WI38 (cell line): ENCODE data around the gene NIPSNAP2.
A peak's percentile ranks its signal among the peaks of the same experiment; 100 is the strongest.

Experiments used
- H3K4me3 ChIP-seq: 2 replicates; pipeline ENCODE4 v1.5.1; 2011; ENCODE audit warnings: low read depth, mild to moderate bottlenecking, control low read depth, low read length
- CTCF ChIP-seq: IDR thresholded peaks from 2 replicates; pipeline ENCODE4 v1.5.1; 2012; ENCODE audit warnings: low read depth, mild to moderate bottlenecking, control low read depth, low read length

The NIPSNAP2 gene

GRCh38 chr7:55965805-55966421 is 1.5 kb downstream of the NIPSNAP2 start:
- peak overlapping the region; percentile 4; the same call in 1 of the 2 replicates for H3K4me3 ChIP-seq

GRCh38 chr7:55966851-55967250 is 2.5 kb downstream of the NIPSNAP2 start:
- H3K4me3 ChIP-seq: no peak overlapping the region
- no peak for TF ChIP-seq CTCF

More at GRCh38 chr7:55965805-55966421, 1.5 kb downstream of the NIPSNAP2 start:
- TF ChIP-seq CTCF: no peak

GRCh38 chr7:55969391-55969790 is 5.0 kb downstream of the NIPSNAP2 start:
- no peak for TF ChIP-seq CTCF
- no peak overlapping the region for H3K4me3 ChIP-seq

- no peak overlapping the region for H3K4me3 ChIP-seq
- no peak for TF ChIP-seq CTCF
Observed at GRCh38 chr7:55970561-55970960, 6.2 kb downstream of the NIPSNAP2 start.

GRCh38 chr7:55970978-55971377 is 6.6 kb downstream of the NIPSNAP2 start:
- TF ChIP-seq CTCF: no peak
- H3K4me3 ChIP-seq: no peak overlapping the region

GRCh38 chr7:55973747-55974250 is 9.4 kb downstream of the NIPSNAP2 start:
- H3K4me3 ChIP-seq: no peak overlapping the region
- TF ChIP-seq CTCF: no peak

GRCh38 chr7:55975988-55976633 is 11.7 kb downstream of the NIPSNAP2 start:
- no peak for TF ChIP-seq CTCF
- H3K4me3 ChIP-seq: no peak overlapping the region
